Tibial nerve (tissue), 4 donors: ENCODE measurements around the gene LDHAL6A. TPM values are rescaled to one million over a fixed set of nuclear protein-coding genes. Genes with fewer than 3 reads are reported as not detected.

Experiments used
- DNase-seq, 2 donors: peaks; one replicate each; pipeline ENCODE4 v3.0.0-alpha.2; 2019; ENCODE audit warnings: low spot score in 2 of 2
- H3K27ac ChIP-seq, 4 donors: fragments of 200-600 bp; sonication (generic) in 3 of 4; one replicate each; pipeline ENCODE4 v1.5.1; 2017 to 2019; ENCODE audit warnings: mild to moderate bottlenecking in 1 of 4
- H3K27me3 ChIP-seq, 2 donors: fragments of 200-600 bp; sonication (generic) in 1 of 2; one replicate each; pipeline versions ENCODE4 v1.5.1 to v1.6.0; 2017 to 2019
- H3K36me3 ChIP-seq, 3 donors: fragments of 200-600 bp; sonication (generic); one replicate each; pipeline ENCODE4 v1.5.1; 2018 to 2019
- H3K4me1 ChIP-seq, 4 donors: fragments of 200-600 bp; sonication (generic) in 3 of 4; one replicate each; pipeline ENCODE4 v1.5.1; 2017 to 2019
- H3K4me3 ChIP-seq, 4 donors: fragments of 200-600 bp; sonication (generic) in 3 of 4; one replicate each; pipeline ENCODE4 v1.5.1; 2017 to 2019; ENCODE audit warnings: mild to moderate bottlenecking in 1 of 4, moderate library complexity in 1 of 4
- H3K9me3 ChIP-seq, 4 donors: fragments of 200-600 bp; sonication (generic) in 3 of 4; one replicate each; pipeline ENCODE4 v1.5.1; 2017 to 2019
- CTCF ChIP-seq, 5 experiments: fragments of 200-600 bp in 3 of 5; fragments of 450-650 bp in 2 of 5; sonication (generic) in 3 of 5; IDR thresholded peaks; one replicate each; pipeline ENCODE4 v1.5.1; 2016 to 2019; ENCODE audit warnings: antibody characterized with exemption in 5 of 5, mild to moderate bottlenecking in 3 of 5, moderate library complexity in 2 of 5
- EP300 ChIP-seq, 2 donors: sonication (generic); formaldehyde crosslinking; IDR thresholded peaks; one replicate each; pipeline ENCODE4 v1.6.1; 2017; ENCODE audit warnings: antibody characterized with exemption in 2 of 2, mild to moderate bottlenecking in 1 of 2
- POLR2A ChIP-seq, 2 donors: fragments of 450-650 bp; IDR thresholded peaks; one replicate each; pipeline ENCODE4 v1.6.1; 2017; ENCODE audit warnings: antibody characterized with exemption in 2 of 2, mild to moderate bottlenecking in 2 of 2, moderate library complexity in 2 of 2
- WGBS, 2 donors: methylation state at CpG; one replicate each; pipeline ENCODE4 v1.1.5; 2018; 5-methylcytosine and 5-hydroxymethylcytosine counted together
- total RNA-seq, 4 donors: library from RNA; depleted of rRNA; stranded (reverse); fragments of >200 nt; gene quantifications; one replicate each; pipeline ENCODE4 v1.1.0, GENCODE V29; 2016

LDHAL6A gene
- total RNA-seq, 4 donors from 2014 or later, result not detected

- no peaks in the 10 kb centered on the region for H3K27me3 ChIP-seq
- H3K9me3 ChIP-seq, result no peaks in the 10 kb centered on the region
- no peak for DNase-seq
- H3K4me3 ChIP-seq, result no peak overlapping the region
- TF ChIP-seq EP300 (IDR thresholded peaks at IDR 0.05), result no peak
- TF ChIP-seq POLR2A (IDR thresholded peaks at IDR 0.05), result no peak
- no peaks in the 10 kb centered on the region for H3K4me1 ChIP-seq
- H3K36me3 ChIP-seq, result peaks cover 4 to 89% (median 18%) of the 10 kb centered on the region in 3 donors
- H3K27ac ChIP-seq, result no peak overlapping the region
These were observed 46.7 kb downstream of the LDHAL6A start for GRCh38 chr11:18502352-18502751.

GRCh38 chr11:18521122-18521521, 65.5 kb downstream of the LDHAL6A start:
- H3K9me3 ChIP-seq, result no peaks in the 10 kb centered on the region
- DNase-seq, result no peak
- TF ChIP-seq CTCF (IDR thresholded peaks at IDR 0.05), result no peak
- no peak overlapping the region for H3K4me3 ChIP-seq
- H3K27ac ChIP-seq, result no peak overlapping the region
- H3K27me3 ChIP-seq, result no peaks in the 10 kb centered on the region
- H3K4me1 ChIP-seq, result peaks cover 0 to 39% (median 2%) of the 10 kb centered on the region in 4 donors
- 95 to 96% methylated on average over 3 of the region's 3 CpGs for WGBS, 2 donors
- H3K36me3 ChIP-seq, result peaks cover 0 to 20% (median 0%) of the 10 kb centered on the region in 3 donors

GRCh38 chr11:18522388-18522787, 66.7 kb downstream of the LDHAL6A start:
- H3K27me3 ChIP-seq, result no peaks in the 10 kb centered on the region
- DNase-seq, result no peak
- WGBS, 2 donors, result 73% methylated on average over 4 of the region's 4 CpGs
- H3K4me3 ChIP-seq, result no peak overlapping the region
- no peaks in the 10 kb centered on the region for H3K9me3 ChIP-seq
- H3K36me3 ChIP-seq, result peaks cover 0 to 11% (median 0%) of the 10 kb centered on the region in 3 donors
- no peak for TF ChIP-seq EP300 (IDR thresholded peaks at IDR 0.05)
- no peak for TF ChIP-seq CTCF (IDR thresholded peaks at IDR 0.05)
- peaks cover 0 to 41% (median 2%) of the 10 kb centered on the region in 4 donors for H3K4me1 ChIP-seq
- no peak overlapping the region for H3K27ac ChIP-seq

- WGBS, 2 donors, result 85 to 90% methylated on average over 3 of the region's 3 CpGs
- H3K27me3 ChIP-seq, result no peaks in the 10 kb centered on the region
- no peak overlapping the region for H3K4me3 ChIP-seq
- DNase-seq, result no peak
- H3K27ac ChIP-seq, result no peak overlapping the region
- H3K9me3 ChIP-seq, result no peaks in the 10 kb centered on the region
- peaks cover 0 to 11% (median 0%) of the 10 kb centered on the region in 3 donors for H3K36me3 ChIP-seq
- H3K4me1 ChIP-seq, result peaks cover 0 to 48% (median 2%) of the 10 kb centered on the region in 4 donors
- TF ChIP-seq POLR2A (IDR thresholded peaks at IDR 0.05) (no peak), EP300 (IDR thresholded peaks at IDR 0.05) (no peak), CTCF (IDR thresholded peaks at IDR 0.05) (no peak)
These were observed 67.4 kb downstream of the LDHAL6A start for GRCh38 chr11:18523084-18523483.

GRCh38 chr11:18524248-18524647, 68.6 kb downstream of the LDHAL6A start:
- WGBS, 2 donors, result 77 to 96% methylated on average over 1 of the region's 1 CpG
- Histone ChIP-seq H3K27ac (no peak overlapping the region), H3K9me3 (no peaks in the 10 kb centered on the region), H3K36me3 (peaks cover 0 to 6% (median 0%) of the 10 kb centered on the region in 3 donors), H3K4me1 (peaks cover 0 to 56% (median 2%) of the 10 kb centered on the region in 4 donors), H3K4me3 (no peak overlapping the region), H3K27me3 (no peaks in the 10 kb centered on the region)
- DNase-seq, result no peak
- no peak for TF ChIP-seq EP300 (IDR thresholded peaks at IDR 0.05)
- no peak for TF ChIP-seq CTCF (IDR thresholded peaks at IDR 0.05)
- TF ChIP-seq POLR2A (IDR thresholded peaks at IDR 0.05), result no peak

- TF ChIP-seq EP300 (IDR thresholded peaks at IDR 0.05) (no peak), CTCF (IDR thresholded peaks at IDR 0.05) (no peak), POLR2A (IDR thresholded peaks at IDR 0.05) (no peak)
- WGBS, 2 donors, result 1 to 2% methylated on average over 8 of the region's 8 CpGs
- Histone ChIP-seq H3K36me3 (peaks cover 0 to 13% (median 0%) of the 10 kb centered on the region in 3 donors), H3K9me3 (no peaks in the 10 kb centered on the region), H3K27me3 (no peaks in the 10 kb centered on the region), H3K4me3 (peak overlapping the region; percentile 69 to 95 (median 90)), H3K27ac (peak overlapping the region; percentile 79 to 99 (median 96)), H3K4me1 (peaks cover 0 to 56% (median 2%) of the 10 kb centered on the region in 4 donors)
- DNase-seq, result no peak
These were observed 70.5 kb downstream of the LDHAL6A start for GRCh38 chr11:18526130-18526520.
